ENCODE data around the gene DNMT1.

DNA sequence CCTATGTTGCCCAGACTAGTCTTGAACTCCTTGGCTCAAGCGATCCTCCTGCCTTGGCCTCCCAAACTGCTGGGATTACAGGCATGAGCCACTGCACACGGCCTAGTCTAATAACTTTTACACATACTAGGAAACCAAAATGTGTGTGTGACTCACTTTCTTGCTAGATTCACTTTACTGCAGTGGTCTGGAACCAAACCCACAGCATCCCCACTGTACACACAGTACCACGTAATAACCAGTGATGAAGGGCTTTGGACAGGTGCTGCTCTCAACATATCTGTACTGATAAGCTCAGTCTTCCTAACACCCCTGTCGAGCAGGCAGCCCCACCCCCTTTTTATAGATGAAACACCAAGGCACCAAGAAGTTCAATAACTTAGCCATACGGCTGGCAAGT is 5.1 kb downstream of the DNMT1 start:
- TF ChIP-seq EZH2 (IDR thresholded peaks at IDR 0.05): no peak
- no peak for TF ChIP-seq FOXP2 (optimal IDR thresholded peaks at IDR 0.05; ENCODE audit: control extremely low read depth, extremely low read length, insufficient read depth)
